Epithelial cell of proximal tubule (primary cell): ENCODE measurements around the gene SIX2. TPM values are rescaled to one million over a fixed set of nuclear protein-coding genes. Genes with fewer than 3 reads are reported as not detected.
A peak's percentile ranks its signal among the peaks of the same experiment; 100 is the strongest.

Source experiments
- DNase-seq: peaks from one replicate; pipeline ENCODE4 v3.0.0-alpha.2; 2011; ENCODE audit warnings: low read depth
- H3K4me3 ChIP-seq: 2 replicates; pipeline ENCODE4 v1.5.1; 2011; ENCODE audit warnings: low read depth, mild to moderate bottlenecking, low read length
- CTCF ChIP-seq: conservative IDR thresholded peaks from 2 replicates; pipeline ENCODE4 v1.5.1; 2012; ENCODE audit warnings: low read depth, mild to moderate bottlenecking, low read length
- total RNA-seq: library from RNA; depleted of rRNA; stranded (reverse); fragments of >200 nt; gene quantifications from 2 replicates; pipeline ENCODE4 v1.2.3, GENCODE V29; 2015

Gene SIX2
- total RNA-seq, 1 donor from 2014 or later: 0.06 TPM

- no peak for TF ChIP-seq CTCF
- DNase-seq: no peak
Measured at GRCh38 chr2:44967056-44967455, 42.2 kb downstream of the SIX2 start.

GRCh38 chr2:44965684-44966083, 43.6 kb downstream of the SIX2 start:
- no peak for DNase-seq
- H3K4me3 ChIP-seq: no peak overlapping the region
- no peak for TF ChIP-seq CTCF

More at GRCh38 chr2:44967056-44967455, 42.2 kb downstream of the SIX2 start:
- H3K4me3 ChIP-seq: no peak overlapping the region

GRCh38 chr2:44964752-44965236, 44.5 kb downstream of the SIX2 start:
- H3K4me3 ChIP-seq: no peak overlapping the region
- peak; percentile 28 for TF ChIP-seq CTCF
- no peak for DNase-seq

- no peak overlapping the region for H3K4me3 ChIP-seq
- DNase-seq: no peak
- no peak for TF ChIP-seq CTCF
Measured at GRCh38 chr2:44962176-44962695, 47.0 kb downstream of the SIX2 start.

- no peak overlapping the region for H3K4me3 ChIP-seq
- no peak for DNase-seq
- no peak for TF ChIP-seq CTCF
Measured at GRCh38 chr2:44960871-44961270, 48.4 kb downstream of the SIX2 start.

- DNase-seq: no peak
- no peak for TF ChIP-seq CTCF
- H3K4me3 ChIP-seq: no peak overlapping the region
Measured at GRCh38 chr2:44959855-44960254, 49.4 kb downstream of the SIX2 start.

- TF ChIP-seq CTCF: no peak
- no peak for DNase-seq
- no peak overlapping the region for H3K4me3 ChIP-seq
Measured at GRCh38 chr2:44957656-44958327, 51.5 kb downstream of the SIX2 start.
